ENCODE data around the gene ELP1.

The ELP1 gene

DNA sequence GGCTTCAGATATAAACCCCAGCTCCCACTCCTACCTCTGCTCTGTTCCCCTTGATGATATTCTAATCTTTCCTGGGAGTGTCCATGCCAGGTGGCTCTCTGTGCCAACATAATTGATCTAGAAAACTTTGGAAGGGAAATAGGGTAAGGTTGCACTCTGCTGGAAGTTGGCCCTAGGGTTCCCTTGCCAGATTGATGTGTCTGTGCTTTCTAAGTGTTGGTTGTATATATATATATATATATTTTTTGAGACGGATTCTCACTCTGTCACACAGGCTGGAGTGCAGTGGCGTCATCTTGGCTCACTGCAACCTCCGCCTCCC is 101.8 kb downstream of the ELP1 start:
- in situ Hi-C loops (cut with MboI; ENCODE audit: low sequenced_read_pairs), result no loop called here

DNA sequence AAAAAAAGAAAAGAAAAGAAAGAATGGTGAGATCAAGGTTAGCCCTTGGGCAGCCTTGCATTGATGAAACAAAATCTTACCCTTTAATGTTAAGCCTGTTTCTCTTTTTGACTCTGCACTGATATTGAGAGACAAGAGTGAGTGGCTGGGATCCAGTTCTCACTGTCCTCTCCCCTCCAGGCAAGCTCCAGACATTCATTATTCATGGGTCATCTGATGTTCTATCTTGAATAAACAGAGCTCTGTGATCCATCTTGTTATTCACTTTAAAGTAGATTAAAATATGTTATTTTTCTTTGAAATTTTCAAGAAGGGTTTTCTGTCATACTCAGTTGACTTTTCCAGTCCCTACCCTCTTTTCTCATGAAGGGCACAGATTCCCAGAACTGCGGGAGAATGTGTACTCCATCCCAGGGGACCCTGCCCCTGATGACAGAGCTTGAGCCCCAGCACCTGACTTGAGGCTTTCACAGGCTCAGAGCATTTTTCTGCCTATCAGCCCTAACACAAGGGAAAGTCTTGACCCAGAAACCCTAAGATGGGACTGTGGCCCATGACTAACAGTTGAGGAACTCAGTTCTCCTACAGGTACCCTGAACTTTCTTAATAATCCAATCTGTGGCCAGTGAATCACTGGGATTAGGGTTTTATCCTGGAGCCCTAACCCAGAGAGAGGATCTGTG is 102.3 kb downstream of the ELP1 start:
- in situ Hi-C loops (cut with MboI; ENCODE audit: low sequenced_read_pairs), result no loop called here

DNA sequence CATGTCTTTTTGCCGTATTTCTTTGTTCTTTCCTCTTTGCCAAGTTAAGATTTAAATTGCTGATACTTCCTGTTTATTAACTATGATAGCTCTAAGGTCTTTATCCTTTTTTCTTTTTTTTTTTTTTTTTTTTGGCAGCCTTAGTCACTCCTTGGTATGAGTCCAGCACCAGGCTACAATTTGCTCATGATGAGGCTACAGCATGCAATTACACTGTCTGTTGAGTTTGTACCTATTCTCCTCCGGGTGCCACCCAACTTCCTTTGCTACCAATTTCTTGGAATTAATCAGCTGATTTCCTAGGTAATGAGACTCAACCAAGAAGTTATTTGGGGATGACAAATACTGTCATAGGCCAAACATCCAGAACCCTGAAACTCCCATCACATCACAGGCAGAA is 103.7 kb downstream of the ELP1 start:
- in situ Hi-C loops (cut with MboI; ENCODE audit: low sequenced_read_pairs), result no loop called here

DNA sequence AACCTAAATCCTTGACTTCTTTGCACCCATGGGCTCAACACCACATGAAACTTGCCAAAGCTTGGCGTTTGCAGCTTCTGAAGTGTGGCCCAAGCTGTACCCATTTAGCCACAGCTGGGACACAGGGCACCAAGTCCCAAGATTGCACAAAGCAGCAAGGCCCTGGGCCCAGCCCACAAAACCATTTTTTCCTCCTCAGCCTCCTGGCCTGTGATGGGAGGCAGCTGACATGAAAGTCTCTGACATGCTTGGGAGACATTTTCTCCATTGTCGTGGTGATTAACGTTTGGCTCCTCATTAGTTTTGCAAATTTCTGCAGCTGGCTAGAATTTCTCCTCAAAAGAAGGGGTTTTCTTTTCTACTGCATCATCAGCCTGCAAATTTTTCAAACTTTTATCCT is 110.1 kb downstream of the ELP1 start:
- in situ Hi-C loops (cut with MboI; ENCODE audit: low sequenced_read_pairs), result no loop called here

All from HL-60/S4 (cell line).